SHP77 (cell line): ENCODE measurements around the gene SEPHS2.
"Not testable (repeated sequence)": the region's sequence is repeated elsewhere in the genome, so short reads cannot be mapped to it uniquely, and the experiment has no call there.

Experiments
- DNase-seq, 2 experiments: peaks; one replicate each; lab custom pipeline; 2025; lab: John Stamatoyannopoulos, UW

The SEPHS2 gene

DNA sequence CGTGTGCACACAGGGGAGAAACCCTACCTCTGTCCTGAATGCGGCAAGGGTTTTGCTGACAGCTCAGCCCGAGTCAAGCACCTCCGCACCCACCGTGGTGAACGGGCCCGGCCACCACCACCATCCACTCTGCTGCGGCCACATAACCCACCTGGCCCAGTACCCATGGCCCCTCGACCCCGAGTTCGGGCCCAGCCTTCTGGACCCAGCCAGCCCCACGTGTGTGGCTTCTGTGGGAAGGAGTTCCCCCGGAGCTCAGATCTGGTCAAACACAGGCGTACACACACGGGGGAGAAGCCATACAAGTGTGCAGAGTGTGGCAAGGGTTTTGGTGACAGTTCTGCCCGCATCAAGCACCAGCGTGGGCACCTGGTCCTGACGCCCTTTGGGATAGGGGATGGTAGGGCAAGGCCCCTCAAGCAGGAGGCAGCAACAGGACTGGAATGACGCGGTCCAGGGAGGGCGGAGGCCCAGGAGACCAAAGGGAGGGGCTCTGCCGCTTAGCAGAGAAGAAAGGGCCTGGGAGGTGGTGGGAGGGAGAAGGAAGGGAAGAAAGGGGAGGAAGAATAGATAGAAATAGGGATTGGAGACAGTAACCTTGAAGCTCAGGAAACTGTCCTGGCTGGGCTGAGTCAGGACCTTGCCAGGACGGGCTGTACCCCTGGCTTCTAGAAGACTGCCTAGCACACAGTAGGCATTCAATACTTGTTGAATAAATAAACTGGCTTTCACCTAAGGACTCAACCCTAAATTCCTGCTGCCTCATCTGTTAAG lies 46.8 kb downstream of the SEPHS2 start:
- DNase-seq = no peak

DNA sequence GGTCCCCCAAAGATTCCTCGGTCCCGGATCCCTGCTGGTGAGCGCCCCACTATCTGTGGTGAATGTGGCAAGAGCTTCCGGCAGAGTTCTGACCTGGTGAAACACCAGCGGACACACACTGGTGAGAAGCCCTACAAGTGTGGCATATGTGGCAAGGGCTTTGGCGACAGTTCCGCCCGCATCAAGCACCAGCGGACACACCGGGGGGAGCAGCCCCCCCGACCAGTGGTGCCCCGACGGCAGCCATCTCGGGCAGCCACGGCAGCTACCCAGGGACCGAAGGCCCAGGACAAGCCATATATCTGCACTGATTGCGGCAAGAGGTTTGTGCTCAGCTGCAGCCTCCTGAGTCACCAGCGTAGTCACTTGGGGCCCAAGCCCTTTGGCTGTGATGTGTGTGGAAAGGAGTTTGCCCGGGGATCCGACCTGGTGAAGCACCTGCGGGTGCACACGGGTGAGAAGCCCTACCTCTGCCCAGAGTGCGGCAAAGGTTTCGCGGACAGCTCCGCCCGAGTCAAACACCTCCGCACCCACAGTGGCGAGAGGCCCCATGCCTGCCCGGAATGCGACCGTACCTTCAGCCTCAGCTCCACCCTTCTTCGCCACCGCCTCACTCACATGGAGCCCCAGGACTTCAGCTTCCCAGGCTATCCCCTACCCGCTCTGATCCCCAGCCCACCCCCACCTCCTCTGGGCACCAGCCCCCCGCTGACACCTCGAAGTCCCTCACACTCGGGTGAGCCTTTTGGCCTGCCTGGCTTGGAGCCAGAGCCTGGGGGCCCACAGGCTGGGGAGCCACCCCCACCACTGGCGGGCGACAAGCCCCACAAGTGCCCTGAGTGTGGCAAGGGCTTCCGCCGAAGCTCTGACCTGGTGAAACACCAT lies 47.7 kb downstream of the SEPHS2 start:
- DNase-seq = no peak

DNA sequence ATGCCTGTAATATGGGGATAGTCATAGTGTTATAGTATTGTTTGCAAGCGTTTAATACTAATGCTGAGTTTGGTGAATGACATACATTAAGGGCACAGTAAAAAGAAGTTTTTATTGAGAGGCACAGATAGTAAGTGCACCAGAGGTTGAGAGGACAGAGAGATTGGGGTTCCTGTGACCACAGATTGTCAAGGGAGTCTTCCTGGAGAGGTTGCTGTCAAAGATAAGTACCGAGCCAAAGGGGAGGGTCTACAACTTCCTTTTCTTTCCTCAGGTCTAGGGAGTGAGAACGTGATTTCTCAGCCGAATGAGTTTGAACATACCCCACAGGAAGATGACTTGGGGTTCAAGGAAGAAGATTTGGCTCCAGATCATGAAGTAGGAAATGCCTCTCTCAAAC lies 48.6 kb downstream of the SEPHS2 start:
- no peak for DNase-seq

DNA sequence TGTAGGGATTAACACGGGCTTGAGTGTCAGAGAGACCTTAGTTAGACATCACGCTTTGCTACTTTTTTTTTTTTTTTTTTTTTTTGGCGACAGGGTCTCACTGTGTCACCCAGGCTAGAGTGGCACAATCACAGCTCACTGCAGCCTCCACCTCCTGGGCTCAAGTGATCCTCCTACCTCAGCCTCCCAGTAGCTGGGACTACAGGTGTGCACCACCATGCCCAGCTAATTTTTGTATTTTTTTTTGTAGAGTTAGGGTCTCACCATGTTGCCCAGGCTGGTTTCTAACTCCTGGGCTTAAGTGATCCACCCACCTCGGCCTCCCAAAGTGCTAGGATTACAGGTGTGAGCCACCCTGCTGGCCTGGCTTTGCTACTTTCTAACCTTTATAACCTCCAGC lies 49.0 kb downstream of the SEPHS2 start:
- not testable (repeated sequence) for DNase-seq

DNA sequence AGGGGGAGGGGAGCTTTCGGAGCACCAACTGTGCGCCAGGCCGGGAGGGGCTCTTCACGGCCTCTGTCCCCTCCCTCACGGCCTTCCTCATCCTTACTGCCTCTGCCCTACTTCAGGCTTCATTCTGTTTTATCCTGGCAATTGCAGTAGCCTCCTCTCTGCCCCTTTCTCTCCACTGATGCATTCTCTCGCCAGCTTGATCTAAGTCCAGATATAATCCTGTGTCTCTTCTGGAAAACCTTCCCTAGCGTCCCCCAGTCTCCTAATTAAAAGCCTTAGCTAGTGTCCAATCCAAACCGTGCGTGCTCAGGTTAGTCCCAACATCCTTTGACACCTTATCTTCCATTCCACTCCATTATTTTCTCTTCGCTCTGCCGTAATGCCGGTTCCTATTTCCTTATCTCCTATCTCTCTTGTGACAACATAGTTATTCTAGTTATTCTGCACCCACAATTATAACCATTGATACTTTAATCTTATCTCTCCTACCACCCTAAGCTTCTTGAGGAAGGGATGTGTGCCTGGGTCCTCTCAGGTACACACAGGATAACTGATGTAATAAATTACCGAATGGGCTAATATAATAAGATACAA lies 49.6 kb downstream of the SEPHS2 start:
- DNase-seq = no peak

DNA sequence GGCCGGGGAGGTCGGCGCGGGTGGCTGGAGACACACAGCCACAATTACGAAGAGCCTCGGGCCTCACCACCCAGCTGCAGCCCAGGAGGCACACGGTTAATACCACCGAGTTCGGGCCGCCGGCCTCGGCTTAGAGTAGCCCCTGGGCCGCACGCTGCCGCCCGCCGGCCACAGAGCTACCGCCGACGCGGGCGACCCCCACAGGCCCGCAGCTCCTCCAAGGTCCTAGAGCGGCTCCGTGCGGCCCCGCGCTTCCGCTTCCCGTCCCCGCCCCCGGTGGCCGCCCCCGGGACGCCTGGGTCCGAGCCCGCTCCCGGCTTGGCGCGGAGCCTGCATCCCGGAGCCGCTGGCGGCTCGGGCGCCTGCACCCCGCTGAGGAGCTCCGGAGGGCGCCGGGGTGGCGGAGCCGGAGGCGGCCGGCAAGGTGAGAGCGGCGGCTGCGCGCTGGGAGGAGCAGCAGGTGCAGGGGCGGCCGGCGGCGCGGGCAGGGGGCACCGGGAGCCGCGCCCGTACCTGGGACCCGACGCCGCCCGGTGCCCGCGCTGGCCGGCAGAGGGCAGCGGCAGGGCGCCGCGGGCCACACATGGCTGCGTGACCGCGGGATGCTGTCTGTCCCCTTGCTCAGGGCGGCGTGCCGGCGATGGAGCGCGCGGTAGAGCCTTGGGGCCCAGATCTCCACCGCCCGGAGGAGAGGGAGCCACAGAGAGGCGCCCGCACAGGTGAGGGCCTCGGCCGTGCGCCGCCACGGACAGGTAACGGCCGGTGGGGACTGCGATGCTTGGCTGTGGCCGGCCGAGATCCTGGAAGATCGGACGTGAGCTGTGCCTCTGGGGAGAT lies 50.3 kb downstream of the SEPHS2 start, which contains the start of gene ZNF48:
ZNF48 (plus strand) TSS at position 266 of the 837 bp plus-strand sequence; CDS start at position 641, 375 bp downstream.
- peak; percentile 94 to 96 for DNase-seq

DNA sequence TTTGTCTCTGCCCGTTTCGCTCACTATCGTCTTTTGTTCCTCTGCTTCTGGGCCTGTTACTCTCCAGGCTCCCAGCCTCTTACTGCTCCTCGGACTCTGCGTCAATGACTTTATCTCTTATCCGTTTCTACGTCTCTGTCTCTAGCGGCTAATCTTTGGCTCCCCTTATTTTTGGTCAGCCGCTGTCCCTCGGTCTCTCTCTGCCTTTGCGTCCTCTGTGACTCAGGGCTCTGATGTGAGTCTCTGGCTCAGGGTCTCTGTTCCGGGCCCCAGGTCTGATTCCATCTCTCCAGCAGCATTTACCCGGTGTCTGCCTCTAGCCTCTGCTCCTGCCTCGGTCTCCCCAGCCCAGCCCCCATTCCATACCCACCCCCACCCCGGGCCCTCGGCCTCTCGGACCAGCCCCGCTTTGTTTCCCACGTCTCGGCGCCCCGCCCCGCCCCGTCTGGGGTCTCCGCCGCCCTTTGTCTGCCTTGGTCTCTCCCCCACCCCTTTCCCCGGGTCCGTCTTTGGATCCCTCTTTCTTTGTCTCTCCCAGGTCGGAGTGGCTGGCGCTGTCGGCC lies 51.0 kb downstream of the SEPHS2 start:
- DNase-seq = peak in 1 of 2 experiments; percentile 75
